GM19099 (cell line): ENCODE data around the gene YWHAQ.
A peak's percentile ranks its signal among the peaks of the same experiment; 100 is the strongest.

Source experiments
- POLR2A ChIP-seq: IDR thresholded peaks from 3 replicates; pipeline ENCODE4 v1.6.1; 2011; ENCODE audit warnings: low read depth; ENCODE audit not compliant: insufficient read length; ENCODE audit errors: extremely low read depth

YWHAQ gene

GRCh38 chr2:9630736-9631552 lies at the start of gene YWHAQ:
Gene YWHAQ (minus strand): TSS chr2:9630997. CDS start chr2:9630452, 545 bp downstream.
- peak; percentile 95 for TF ChIP-seq POLR2A

GRCh38 chr2:9680082-9680481 lies 49.3 kb upstream of the YWHAQ start:
- no peak for TF ChIP-seq POLR2A

- no peak for TF ChIP-seq POLR2A
These were observed 48.4 kb upstream of the YWHAQ start for GRCh38 chr2:9679218-9679617.

- TF ChIP-seq POLR2A, result no peak
These were observed 47.7 kb upstream of the YWHAQ start for GRCh38 chr2:9678544-9678943.

- TF ChIP-seq POLR2A, result no peak
These were observed 44.9 kb upstream of the YWHAQ start for GRCh38 chr2:9675415-9676351.

GRCh38 chr2:9674891-9675414 lies 44.2 kb upstream of the YWHAQ start:
- TF ChIP-seq POLR2A, result no peak

- TF ChIP-seq POLR2A, result no peak
These were observed 43.2 kb upstream of the YWHAQ start for GRCh38 chr2:9673914-9674481.

GRCh38 chr2:9668687-9669345 lies 38.0 kb upstream of the YWHAQ start:
- no peak for TF ChIP-seq POLR2A

GRCh38 chr2:9667826-9668225 lies 37.0 kb upstream of the YWHAQ start:
- TF ChIP-seq POLR2A, result no peak

GRCh38 chr2:9666306-9666705 lies 35.5 kb upstream of the YWHAQ start:
- no peak for TF ChIP-seq POLR2A

- TF ChIP-seq POLR2A, result no peak
These were observed 35.1 kb upstream of the YWHAQ start for GRCh38 chr2:9665898-9666297.

- no peak for TF ChIP-seq POLR2A
These were observed 33.6 kb upstream of the YWHAQ start for GRCh38 chr2:9664365-9664764.

GRCh38 chr2:9663008-9663879 lies 32.4 kb upstream of the YWHAQ start:
- no peak for TF ChIP-seq POLR2A

- TF ChIP-seq POLR2A, result no peak
These were observed 30.5 kb upstream of the YWHAQ start for GRCh38 chr2:9661261-9661660.
